Mesendoderm (in vitro differentiated cells): ENCODE data around the gene ARHGEF16.

ENCODE experiments used
- DNase-seq: peaks from one replicate; pipeline ENCODE4 v3.0.0; 2013
- H2AK5ac ChIP-seq: 2 replicates; pipeline ENCODE4 v1.6.1; 2013; ENCODE audit warnings: low read length, inconsistent platforms
- H2BK120ac ChIP-seq: 2 replicates; pipeline ENCODE4 v1.6.1; 2013; ENCODE audit warnings: low read depth, mild to moderate bottlenecking, low read length, moderate library complexity, mixed read lengths
- H2BK15ac ChIP-seq: replicated peaks from 2 replicates; pipeline ENCODE4 v1.6.1; 2013; ENCODE audit warnings: low read depth, mild to moderate bottlenecking, moderate library complexity
- H2BK5ac ChIP-seq: 2 replicates; pipeline ENCODE4 v1.6.1; 2013; ENCODE audit warnings: low read length, inconsistent platforms
- H3K18ac ChIP-seq: 2 replicates; pipeline ENCODE4 v1.6.1; 2013; ENCODE audit warnings: mild to moderate bottlenecking, low read length, mixed read lengths
- H3K23ac ChIP-seq: one replicate; pipeline ENCODE4 v1.6.1; 2013; ENCODE audit warnings: low read length
- H3K27ac ChIP-seq: 2 replicates; pipeline ENCODE4 v1.5.1; 2013; ENCODE audit warnings: low read depth, mild to moderate bottlenecking, inconsistent platforms, low read length, moderate library complexity
- H3K27me3 ChIP-seq: 2 replicates; pipeline ENCODE4 v1.6.1; 2013; ENCODE audit warnings: low read length, control low read depth, mild to moderate bottlenecking, inconsistent platforms; ENCODE audit not compliant: insufficient read depth, poor library complexity
- H3K36me3 ChIP-seq: 2 replicates; pipeline ENCODE4 v1.6.1; 2013; ENCODE audit warnings: low read length, inconsistent platforms; ENCODE audit not compliant: control insufficient read depth, insufficient read depth
- H3K4ac ChIP-seq: one replicate; pipeline ENCODE4 v1.6.1; 2013; ENCODE audit warnings: low read depth, mild to moderate bottlenecking, low read length, moderate library complexity
- H3K4me1 ChIP-seq: 2 replicates; pipeline ENCODE4 v1.6.1; 2013; ENCODE audit warnings: low read depth, low read length, inconsistent platforms; ENCODE audit not compliant: control insufficient read depth
- H3K4me2 ChIP-seq: 2 replicates; pipeline ENCODE4 v1.6.1; 2013; ENCODE audit warnings: low read length
- H3K4me3 ChIP-seq: 2 replicates; pipeline ENCODE4 v1.5.1; 2013; ENCODE audit warnings: mild to moderate bottlenecking, low read length
- H3K56ac ChIP-seq: one replicate; pipeline ENCODE4 v1.6.1; 2013; ENCODE audit warnings: low read length
- H3K79me1 ChIP-seq: 2 replicates; pipeline ENCODE4 v1.6.1; 2013; ENCODE audit warnings: low read length, inconsistent platforms
- H3K79me2 ChIP-seq: 2 replicates; pipeline ENCODE4 v1.6.1; 2013; ENCODE audit warnings: mild to moderate bottlenecking, low read length; ENCODE audit not compliant: control insufficient read depth, insufficient read depth
- H3K9ac ChIP-seq: 2 replicates; pipeline ENCODE4 v1.6.1; 2013; ENCODE audit warnings: low read length, inconsistent platforms
- H4K5ac ChIP-seq: one replicate; pipeline ENCODE4 v1.6.1; 2013; ENCODE audit warnings: low read length
- H4K8ac ChIP-seq: one replicate; pipeline ENCODE4 v1.6.1; 2013; ENCODE audit warnings: low read depth, mild to moderate bottlenecking, control low read depth, low read length, moderate library complexity
- WGBS: extraction: QIAGEN DNeasy Blood & Tissue Kit; methylation state at CpG from one replicate; pipeline ENCODE4 v1.1.7; 2013; ENCODE audit warnings: low lambda C conversion rate, missing lambda C conversion rate; ENCODE audit not compliant: insufficient coverage; ENCODE audit errors: extremely low coverage; 5-methylcytosine and 5-hydroxymethylcytosine counted together

The ARHGEF16 gene

GRCh38 chr1:3495776-3496745, 41.6 kb downstream of the ARHGEF16 start:
- Histone ChIP-seq H3K4me2 (no peak overlapping the region), H3K4me3 (no peak overlapping the region), H3K79me2 (no peaks in the 10 kb centered on the region), H2BK5ac (no peak overlapping the region), H3K4me1 (no peaks in the 10 kb centered on the region), H4K5ac (no peak overlapping the region), H3K56ac (no peak overlapping the region), H3K36me3 (no peaks in the 10 kb centered on the region), H4K8ac (no peak overlapping the region), H3K27ac (no peak overlapping the region), H2BK15ac (no peak overlapping the region), H2AK5ac (no peak overlapping the region), H3K4ac (no peak overlapping the region), H3K79me1 (no peaks in the 10 kb centered on the region), H3K18ac (no peak overlapping the region), H3K9ac (no peak overlapping the region), H3K27me3 (no peaks in the 10 kb centered on the region), H2BK120ac (no peak overlapping the region), H3K23ac (no peak overlapping the region)
- no CpG with 5 or more reads among the region's 36 CpGs for whole genome bisulfite sequencing
- no peak for DNase-seq

DNA sequence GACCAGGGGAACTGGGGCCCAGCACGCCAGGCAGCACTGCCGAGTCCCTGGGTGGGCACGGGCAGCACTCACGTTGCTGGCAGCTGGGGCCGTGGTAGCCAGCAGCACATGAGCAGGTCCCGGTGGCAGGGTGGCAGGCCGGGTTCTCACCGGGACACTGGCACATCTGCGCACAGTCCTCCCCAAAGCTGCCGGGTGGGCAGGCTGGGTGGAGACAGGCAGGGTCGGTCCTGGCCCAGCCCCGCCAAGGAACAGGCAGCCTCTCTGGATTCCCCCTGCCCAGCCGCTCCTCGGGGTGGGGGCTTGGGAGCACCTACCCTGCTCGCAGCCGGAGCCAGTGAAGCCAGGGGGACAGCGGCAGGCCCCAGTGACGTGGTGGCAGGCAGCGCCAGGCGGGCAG, 42.5 kb downstream of the ARHGEF16 start:
- H3K4me2 ChIP-seq, result no peak overlapping the region
- no peak overlapping the region for H2BK15ac ChIP-seq
- no peak overlapping the region for H4K5ac ChIP-seq
- no peak overlapping the region for H3K9ac ChIP-seq
- H3K56ac ChIP-seq, result no peak overlapping the region
- H3K4ac ChIP-seq, result no peak overlapping the region
- H3K4me1 ChIP-seq, result no peaks in the 10 kb centered on the region
- no peak overlapping the region for H3K27ac ChIP-seq
- no CpG with 5 or more reads among the region's 20 CpGs for WGBS
- H2BK5ac ChIP-seq, result no peak overlapping the region
- no peak overlapping the region for H3K23ac ChIP-seq
- H3K4me3 ChIP-seq, result no peak overlapping the region
- no peaks in the 10 kb centered on the region for H3K27me3 ChIP-seq
- H3K36me3 ChIP-seq, result no peaks in the 10 kb centered on the region
- no peak overlapping the region for H2BK120ac ChIP-seq
- no peak for DNase-seq
- H2AK5ac ChIP-seq, result no peak overlapping the region
- no peaks in the 10 kb centered on the region for H3K79me1 ChIP-seq
- H4K8ac ChIP-seq, result no peak overlapping the region
- H3K79me2 ChIP-seq, result no peaks in the 10 kb centered on the region
- no peak overlapping the region for H3K18ac ChIP-seq

- no peak overlapping the region for H3K4me3 ChIP-seq
- no peaks in the 10 kb centered on the region for H3K79me1 ChIP-seq
- H3K9ac ChIP-seq, result no peak overlapping the region
- no peaks in the 10 kb centered on the region for H3K27me3 ChIP-seq
- H2AK5ac ChIP-seq, result no peak overlapping the region
- no peaks in the 10 kb centered on the region for H3K4me1 ChIP-seq
- no peak overlapping the region for H3K23ac ChIP-seq
- H3K56ac ChIP-seq, result no peak overlapping the region
- no peak overlapping the region for H2BK120ac ChIP-seq
- no peak for DNase-seq
- H4K5ac ChIP-seq, result no peak overlapping the region
- H2BK15ac ChIP-seq, result no peak overlapping the region
- no peak overlapping the region for H3K4me2 ChIP-seq
- H3K18ac ChIP-seq, result no peak overlapping the region
- H4K8ac ChIP-seq, result no peak overlapping the region
- no peaks in the 10 kb centered on the region for H3K79me2 ChIP-seq
- H3K36me3 ChIP-seq, result no peaks in the 10 kb centered on the region
- no peak overlapping the region for H3K27ac ChIP-seq
- no CpG with 5 or more reads among the region's 19 CpGs for WGBS
- no peak overlapping the region for H3K4ac ChIP-seq
- no peak overlapping the region for H2BK5ac ChIP-seq
Observed at GRCh38 chr1:3497521-3497920, 43.1 kb downstream of the ARHGEF16 start.

GRCh38 chr1:3498246-3498930, 43.9 kb downstream of the ARHGEF16 start:
- H3K27ac ChIP-seq, result no peak overlapping the region
- no peaks in the 10 kb centered on the region for H3K4me1 ChIP-seq
- WGBS, result no CpG with 5 or more reads among the region's 26 CpGs

DNA sequence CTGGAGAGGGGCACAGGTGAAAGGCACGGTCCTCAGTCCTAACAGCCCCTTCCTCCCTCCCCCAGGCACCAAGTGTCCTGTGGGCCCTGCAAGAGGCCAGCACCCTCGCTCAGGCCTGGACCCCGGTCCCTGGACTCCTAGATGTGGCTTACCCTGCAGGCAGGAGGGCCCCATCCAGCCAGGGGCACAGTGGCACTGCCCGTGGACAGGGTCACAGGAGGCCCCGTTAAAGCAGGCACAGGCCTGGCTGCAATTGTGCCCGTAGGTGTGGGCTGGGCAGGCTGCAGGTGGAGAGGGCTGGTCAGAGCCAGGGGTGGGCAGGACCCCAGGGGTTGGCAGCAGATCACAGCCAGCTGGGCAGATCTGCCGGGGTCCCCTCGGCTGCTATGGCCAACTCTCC, 44.5 kb downstream of the ARHGEF16 start:
- H2BK5ac ChIP-seq, result no peak overlapping the region
- no peaks in the 10 kb centered on the region for H3K79me2 ChIP-seq
- H3K18ac ChIP-seq, result no peak overlapping the region
- no peak overlapping the region for H3K23ac ChIP-seq
- no peak overlapping the region for H2BK15ac ChIP-seq
- no peaks in the 10 kb centered on the region for H3K4me1 ChIP-seq
- H3K9ac ChIP-seq, result no peak overlapping the region
- H2AK5ac ChIP-seq, result no peak overlapping the region
- no peak overlapping the region for H3K4ac ChIP-seq
- H3K79me1 ChIP-seq, result no peaks in the 10 kb centered on the region
- H4K8ac ChIP-seq, result no peak overlapping the region
- H3K27ac ChIP-seq, result no peak overlapping the region
- WGBS, result no CpG with 5 or more reads among the region's 8 CpGs
- no peak overlapping the region for H3K4me3 ChIP-seq
- no peak for DNase-seq
- no peak overlapping the region for H2BK120ac ChIP-seq
- no peak overlapping the region for H4K5ac ChIP-seq
- no peak overlapping the region for H3K56ac ChIP-seq
- no peak overlapping the region for H3K4me2 ChIP-seq
- no peaks in the 10 kb centered on the region for H3K27me3 ChIP-seq
- H3K36me3 ChIP-seq, result no peaks in the 10 kb centered on the region

More at GRCh38 chr1:3498246-3498930, 43.9 kb downstream of the ARHGEF16 start:
- Histone ChIP-seq H3K4ac (no peak overlapping the region), H2BK5ac (no peak overlapping the region), H2BK120ac (no peak overlapping the region), H3K4me3 (no peak overlapping the region), H3K4me2 (no peak overlapping the region), H2BK15ac (no peak overlapping the region), H3K23ac (no peak overlapping the region), H2AK5ac (no peak overlapping the region), H3K79me2 (no peaks in the 10 kb centered on the region), H3K56ac (no peak overlapping the region), H3K9ac (no peak overlapping the region), H4K8ac (no peak overlapping the region), H3K27me3 (no peaks in the 10 kb centered on the region), H3K36me3 (no peaks in the 10 kb centered on the region), H3K79me1 (no peaks in the 10 kb centered on the region), H4K5ac (no peak overlapping the region), H3K18ac (no peak overlapping the region)
- no peak for DNase-seq
